MM.1S (cell line): ENCODE results near the gene SORCS2.

Experiments
- DNase-seq: peaks from one replicate; pipeline ENCODE4 v3.0.0-alpha.2; 2015
- H2AFZ ChIP-seq: fragments of 300-600 bp; sonication (generic); 2 replicates; pipeline ENCODE4 v1.6.0; 2016; ENCODE audit warnings: antibody characterized with exemption, low read length
- H3F3A ChIP-seq: fragments of 300-600 bp; sonication (generic); 2 replicates; pipeline ENCODE4 v1.6.1; 2016; ENCODE audit warnings: mild to moderate bottlenecking, antibody characterized with exemption, low read length, moderate library complexity, mixed read lengths; ENCODE audit not compliant: insufficient read depth
- H3K27ac ChIP-seq: fragments of 300-600 bp; sonication (generic); 2 replicates; pipeline ENCODE4 v1.5.1; 2016; ENCODE audit warnings: mild to moderate bottlenecking, low read length
- H3K27me3 ChIP-seq: fragments of 300-600 bp; sonication (generic); replicated peaks from 2 replicates; pipeline ENCODE4 v1.6.0; 2016; ENCODE audit warnings: low read length; ENCODE audit not compliant: insufficient read depth
- H3K36me3 ChIP-seq: fragments of 300-600 bp; sonication (generic); replicated peaks from 2 replicates; pipeline ENCODE4 v1.6.1; 2016; ENCODE audit warnings: mild to moderate bottlenecking, low read length, mixed read lengths; ENCODE audit not compliant: insufficient read depth
- H3K4me1 ChIP-seq: fragments of 300-600 bp; sonication (generic); 2 replicates; pipeline ENCODE4 v1.6.1; 2016; ENCODE audit warnings: low read length, mixed read lengths
- H3K4me2 ChIP-seq: fragments of 300-600 bp; sonication (generic); 2 replicates; pipeline ENCODE4 v1.6.0; 2016; ENCODE audit warnings: low read depth, low read length
- H3K4me3 ChIP-seq: fragments of 300-600 bp; sonication (generic); 2 replicates; pipeline ENCODE4 v1.5.1; 2016; ENCODE audit warnings: low read length, mixed read lengths
- H3K79me2 ChIP-seq: fragments of 300-600 bp; sonication (generic); 2 replicates; pipeline ENCODE4 v1.6.1; 2016; ENCODE audit warnings: mixed run types, low read length, mixed read lengths
- H3K9ac ChIP-seq: fragments of 300-600 bp; sonication (generic); 2 replicates; pipeline ENCODE4 v1.6.1; 2016; ENCODE audit warnings: low read length, mixed read lengths
- H3K9me2 ChIP-seq: fragments of 300-600 bp; sonication (generic); replicated peaks from 2 replicates; pipeline ENCODE4 v1.6.1; 2016; ENCODE audit warnings: mild to moderate bottlenecking, low read length, mixed read lengths; ENCODE audit not compliant: insufficient read depth
- H3K9me3 ChIP-seq: fragments of 300-600 bp; sonication (generic); replicated peaks from 2 replicates; pipeline ENCODE4 v1.6.1; 2016; ENCODE audit warnings: mild to moderate bottlenecking, low read length, mixed read lengths; ENCODE audit not compliant: insufficient read depth
- H4K20me1 ChIP-seq: fragments of 300-600 bp; sonication (generic); 2 replicates; pipeline ENCODE4 v1.6.1; 2016; ENCODE audit warnings: mild to moderate bottlenecking, low read length, moderate library complexity, mixed read lengths; ENCODE audit not compliant: insufficient read depth
- EZH2 ChIP-seq: fragments of 300-600 bp; sonication (generic); optimal IDR thresholded peaks from 2 replicates; pipeline ENCODE3; 2017; ENCODE audit warnings: low read depth, mild to moderate bottlenecking, antibody characterized with exemption, low read length, mixed read lengths
- EZH2phosphoT487 ChIP-seq: fragments of 300-600 bp; sonication (generic); IDR thresholded peaks from 2 replicates; pipeline ENCODE4 v1.6.1; 2018; ENCODE audit warnings: antibody characterized with exemption, low read length
- TF ChIP-seq, protein P1 (sequence below): fragments of 300-600 bp; sonication (generic); IDR thresholded peaks from 2 replicates; pipeline ENCODE4 v1.5.1; 2016; ENCODE audit warnings: antibody characterized with exemption, low read length, mixed read lengths

Gene SORCS2

DNA sequence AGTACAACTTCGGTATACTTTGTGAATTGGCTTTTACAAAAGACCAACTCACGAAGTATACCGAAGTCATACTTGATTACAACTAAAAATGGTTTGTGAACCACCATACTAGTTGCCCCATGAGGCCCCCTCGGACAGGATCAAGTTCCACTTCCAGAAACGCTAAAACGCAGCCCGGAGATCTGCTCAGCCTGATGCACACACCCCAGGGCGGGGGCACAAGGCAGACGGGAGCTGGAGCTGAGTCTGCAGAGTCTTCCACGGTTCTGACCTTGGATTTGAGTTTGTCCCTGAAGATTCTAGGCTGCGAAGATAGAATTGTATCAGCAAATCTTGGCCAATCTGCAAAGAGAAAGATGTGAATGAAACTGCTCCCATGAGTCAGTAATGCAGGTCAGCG is 118.1 kb downstream of the SORCS2 start:
- Histone ChIP-seq H4K20me1 (no peaks in the 10 kb centered on the region), H3K36me3 (no peaks in the 10 kb centered on the region), H3K9me3 (no peaks in the 10 kb centered on the region), H3K27me3 (peaks cover 96% of the 10 kb centered on the region), H3K27ac (no peak overlapping the region), H3K4me2 (no peak overlapping the region), H3F3A (no peaks in the 10 kb centered on the region), H3K9ac (no peak overlapping the region), H3K79me2 (no peaks in the 10 kb centered on the region), H2AFZ (no peak overlapping the region), H3K4me3 (no peak overlapping the region), H3K9me2 (no peaks in the 10 kb centered on the region), H3K4me1 (no peaks in the 10 kb centered on the region)
- DNase-seq: no peak
- no peak for TF ChIP-seq EZH2phosphoT487
- TF ChIP-seq, protein P1, sequence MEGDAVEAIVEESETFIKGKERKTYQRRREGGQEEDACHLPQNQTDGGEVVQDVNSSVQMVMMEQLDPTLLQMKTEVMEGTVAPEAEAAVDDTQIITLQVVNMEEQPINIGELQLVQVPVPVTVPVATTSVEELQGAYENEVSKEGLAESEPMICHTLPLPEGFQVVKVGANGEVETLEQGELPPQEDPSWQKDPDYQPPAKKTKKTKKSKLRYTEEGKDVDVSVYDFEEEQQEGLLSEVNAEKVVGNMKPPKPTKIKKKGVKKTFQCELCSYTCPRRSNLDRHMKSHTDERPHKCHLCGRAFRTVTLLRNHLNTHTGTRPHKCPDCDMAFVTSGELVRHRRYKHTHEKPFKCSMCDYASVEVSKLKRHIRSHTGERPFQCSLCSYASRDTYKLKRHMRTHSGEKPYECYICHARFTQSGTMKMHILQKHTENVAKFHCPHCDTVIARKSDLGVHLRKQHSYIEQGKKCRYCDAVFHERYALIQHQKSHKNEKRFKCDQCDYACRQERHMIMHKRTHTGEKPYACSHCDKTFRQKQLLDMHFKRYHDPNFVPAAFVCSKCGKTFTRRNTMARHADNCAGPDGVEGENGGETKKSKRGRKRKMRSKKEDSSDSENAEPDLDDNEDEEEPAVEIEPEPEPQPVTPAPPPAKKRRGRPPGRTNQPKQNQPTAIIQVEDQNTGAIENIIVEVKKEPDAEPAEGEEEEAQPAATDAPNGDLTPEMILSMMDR: no peak
- no peak for TF ChIP-seq EZH2

DNA sequence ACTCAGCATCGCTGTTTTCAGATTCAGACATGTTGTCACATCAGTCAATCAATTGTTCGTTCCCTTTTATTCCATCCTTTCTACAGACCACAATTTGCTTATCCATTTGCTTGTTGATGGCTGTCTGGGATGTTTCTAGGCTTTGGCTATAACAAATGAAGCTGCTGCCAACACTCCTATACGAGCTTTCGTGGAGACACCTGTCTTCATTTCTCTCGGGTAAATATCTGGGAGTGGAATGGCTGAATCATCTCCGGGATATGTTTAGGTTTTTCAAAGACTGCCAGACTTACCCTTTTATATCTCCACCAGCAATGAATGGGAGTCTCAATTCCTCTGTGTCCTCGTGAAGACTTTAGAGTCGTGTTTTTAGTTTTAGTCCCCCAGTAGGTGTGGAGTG is 118.9 kb downstream of the SORCS2 start:
- Histone ChIP-seq H3K27me3 (peaks cover 94% of the 10 kb centered on the region), H2AFZ (no peak overlapping the region), H3K27ac (no peak overlapping the region), H3K4me2 (no peak overlapping the region), H4K20me1 (no peaks in the 10 kb centered on the region), H3F3A (no peaks in the 10 kb centered on the region), H3K9ac (no peak overlapping the region), H3K9me2 (no peaks in the 10 kb centered on the region), H3K9me3 (no peaks in the 10 kb centered on the region), H3K4me3 (no peak overlapping the region), H3K79me2 (no peaks in the 10 kb centered on the region), H3K4me1 (no peaks in the 10 kb centered on the region), H3K36me3 (no peaks in the 10 kb centered on the region)
- TF ChIP-seq, protein P1: no peak
- TF ChIP-seq EZH2phosphoT487 (no peak), EZH2 (no peak)
- DNase-seq: no peak

DNA sequence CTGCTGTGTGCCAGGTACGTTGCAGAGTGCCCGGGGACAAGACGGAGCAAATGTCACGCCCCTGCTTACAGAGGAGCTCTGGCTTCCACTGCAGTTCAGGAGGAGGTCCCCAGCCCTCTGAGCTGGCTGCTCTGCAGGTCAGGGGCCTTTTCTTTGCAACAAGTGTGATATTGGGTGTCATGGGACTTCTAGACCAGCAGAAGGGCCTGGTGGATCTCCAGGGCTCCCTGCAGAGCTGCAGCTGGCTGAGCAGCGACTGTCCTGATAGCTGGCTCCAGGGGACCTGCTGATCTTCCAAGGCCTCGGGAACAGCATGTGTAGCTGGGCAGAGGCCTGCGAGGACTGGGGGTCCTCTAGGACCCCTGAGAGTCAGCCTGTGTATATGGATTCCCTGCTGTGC is 120.4 kb downstream of the SORCS2 start:
- Histone ChIP-seq H3K79me2 (no peaks in the 10 kb centered on the region), H3K4me2 (no peak overlapping the region), H3F3A (no peaks in the 10 kb centered on the region), H2AFZ (no peak overlapping the region), H3K27ac (no peak overlapping the region), H3K9ac (no peak overlapping the region), H3K36me3 (no peaks in the 10 kb centered on the region), H3K27me3 (peaks cover 89% of the 10 kb centered on the region), H3K4me3 (no peak overlapping the region), H3K9me2 (no peaks in the 10 kb centered on the region), H3K9me3 (no peaks in the 10 kb centered on the region), H3K4me1 (no peaks in the 10 kb centered on the region), H4K20me1 (no peaks in the 10 kb centered on the region)
- DNase-seq: no peak
- TF ChIP-seq, protein P1: no peak
- TF ChIP-seq EZH2phosphoT487 (no peak), EZH2 (no peak)
